Measurements from ENCODE around the gene CTDSPL2. TPM values are rescaled to one million over a fixed set of nuclear protein-coding genes. Genes with fewer than 3 reads are reported as not detected.

Gene CTDSPL2
- total and polyA plus RNA-seq, 12 donors, result 3.3 to 70.9 (median 27.9) TPM

- TF ChIP-seq POLR2A (IDR thresholded peaks at IDR 0.05) (no peak), CTCF (IDR thresholded peaks at IDR 0.05) (no peak)
- WGBS, 4 donors, result 79 to 90% (median 86%) methylated on average over 3 of the region's 3 CpGs
- Histone ChIP-seq H3K27me3 (no peaks in the 10 kb centered on the region), H3K27ac (no peak overlapping the region), H3K9me3 (replicated peaks in 1 of 3) (no peaks in the 10 kb centered on the region), H3K4me1 (replicated peaks in 1 of 2) (no peaks in the 10 kb centered on the region), H3K36me3 (replicated peaks in 1 of 2) (no peaks in the 10 kb centered on the region), H3K4me3 (no peak overlapping the region)
- no peak for DNase-seq
- intact Hi-C loops (cut with DNase I), result no loop called here
Observed at GRCh38 chr15:44394062-44394461, 33.4 kb upstream of the CTDSPL2 start.

- intact Hi-C loops (cut with DNase I), result no loop called here
- no peak overlapping the region for H3K27ac ChIP-seq
- no peak for DNase-seq
Observed at GRCh38 chr15:44394562-44394961, 32.9 kb upstream of the CTDSPL2 start.

GRCh38 chr15:44397869-44398268, 29.6 kb upstream of the CTDSPL2 start:
- no peak for DNase-seq
- TF ChIP-seq POLR2A (IDR thresholded peaks at IDR 0.05) (no peak), CTCF (IDR thresholded peaks at IDR 0.05) (no peak)
- no peaks in the 10 kb centered on the region for H3K9me3 ChIP-seq (replicated peaks in 1 of 3)
- H3K4me3 ChIP-seq, result no peak overlapping the region
- 71 to 81% (median 78%) methylated on average over 1 of the region's 1 CpG for WGBS, 4 donors
- no peaks in the 10 kb centered on the region for H3K4me1 ChIP-seq (replicated peaks in 1 of 2)
- intact Hi-C loops (cut with DNase I), result no loop called here
- H3K27me3 ChIP-seq, result no peaks in the 10 kb centered on the region
- no peak overlapping the region for H3K27ac ChIP-seq
- H3K36me3 ChIP-seq (replicated peaks in 1 of 2), result no peaks in the 10 kb centered on the region

More at GRCh38 chr15:44394562-44394961, 32.9 kb upstream of the CTDSPL2 start:
- Histone ChIP-seq H3K4me3 (no peak overlapping the region), H3K4me1 (replicated peaks in 1 of 2) (no peaks in the 10 kb centered on the region), H3K9me3 (replicated peaks in 1 of 3) (no peaks in the 10 kb centered on the region), H3K36me3 (replicated peaks in 1 of 2) (no peaks in the 10 kb centered on the region), H3K27me3 (no peaks in the 10 kb centered on the region)
- no peak for TF ChIP-seq POLR2A (IDR thresholded peaks at IDR 0.05)
- TF ChIP-seq CTCF (IDR thresholded peaks at IDR 0.05), result no peak
- WGBS, 4 donors, result 77 to 95% (median 85%) methylated on average over 1 of the region's 1 CpG

- no peak for TF ChIP-seq CTCF (IDR thresholded peaks at IDR 0.05)
- TF ChIP-seq POLR2A (IDR thresholded peaks at IDR 0.05), result no peak
- Histone ChIP-seq H3K4me3 (no peak overlapping the region), H3K9me3 (replicated peaks in 1 of 3) (no peaks in the 10 kb centered on the region), H3K27me3 (no peaks in the 10 kb centered on the region), H3K36me3 (replicated peaks in 1 of 2) (no peaks in the 10 kb centered on the region), H3K27ac (no peak overlapping the region), H3K4me1 (replicated peaks in 1 of 2) (no peaks in the 10 kb centered on the region)
- 93 to 100% (median 98%) methylated on average over 3 of the region's 3 CpGs for WGBS, 4 donors
- intact Hi-C loops (cut with DNase I), result no loop called here
- no peak for DNase-seq
Observed at GRCh38 chr15:44414001-44414400, 13.4 kb upstream of the CTDSPL2 start.

All from adrenal gland (tissue), 12 donors.